Hepatocyte (in vitro differentiated cells): ENCODE data around the gene GRID2. TPM values are rescaled to one million over a fixed set of nuclear protein-coding genes. Genes with fewer than 3 reads are reported as not detected.

Experiments
- DNase-seq: peaks from one replicate; pipeline ENCODE4 v3.0.0-alpha.2; 2016; ENCODE audit warnings: low spot score
- H2AFZ ChIP-seq: fragments of 200-600 bp; sonication (generic); 2 replicates; pipeline ENCODE4 v1.6.0; 2016; ENCODE audit warnings: antibody characterized with exemption, mild to moderate bottlenecking
- H3K27ac ChIP-seq: fragments of 200-600 bp; sonication (generic); 2 replicates; pipeline ENCODE4 v1.5.1; 2016; ENCODE audit warnings: mild to moderate bottlenecking
- H3K27me3 ChIP-seq: fragments of 200-600 bp; sonication (generic); 2 replicates; pipeline ENCODE4 v1.6.1; 2016
- H3K36me3 ChIP-seq: fragments of 200-600 bp; sonication (generic); replicated peaks from 2 replicates; pipeline ENCODE4 v1.5.1; 2016; ENCODE audit warnings: low read depth; ENCODE audit not compliant: insufficient read depth
- H3K4me1 ChIP-seq: fragments of 200-600 bp; sonication (generic); 2 replicates; pipeline ENCODE4 v1.5.1; 2016; ENCODE audit warnings: mild to moderate bottlenecking, moderate library complexity; ENCODE audit not compliant: insufficient read depth
- H3K4me2 ChIP-seq: fragments of 200-600 bp; sonication (generic); 2 replicates; pipeline ENCODE4 v1.6.0; 2016
- H3K4me3 ChIP-seq: fragments of 200-600 bp; sonication (generic); 2 replicates; pipeline ENCODE4 v1.5.1; 2016; ENCODE audit warnings: mild to moderate bottlenecking
- H3K79me2 ChIP-seq: fragments of 200-600 bp; sonication (generic); 2 replicates; pipeline ENCODE4 v1.6.0; 2017; ENCODE audit warnings: mild to moderate bottlenecking
- H3K9me2 ChIP-seq: fragments of 200-600 bp; sonication (generic); replicated peaks from 2 replicates; pipeline ENCODE4 v1.6.0; 2017; ENCODE audit warnings: mild to moderate bottlenecking; ENCODE audit not compliant: insufficient read depth
- H3K9me3 ChIP-seq: fragments of 200-600 bp; sonication (generic); 2 replicates; pipeline ENCODE4 v1.5.1; 2016; ENCODE audit warnings: low read depth, mild to moderate bottlenecking
- H4K20me1 ChIP-seq: fragments of 200-600 bp; sonication (generic); 2 replicates; pipeline ENCODE4 v1.6.0; 2016; ENCODE audit warnings: mild to moderate bottlenecking; ENCODE audit not compliant: insufficient read depth, poor library complexity, severe bottlenecking
- EZH2 ChIP-seq: fragments of 200-600 bp; sonication (generic); IDR thresholded peaks from 2 replicates; pipeline ENCODE4 v1.6.1; 2016; ENCODE audit warnings: antibody characterized with exemption, mild to moderate bottlenecking, borderline replicate concordance
- EZH2phosphoT487 ChIP-seq: fragments of 200-600 bp; sonication (generic); IDR thresholded peaks from one replicate; pipeline ENCODE4 v1.6.1; 2018; ENCODE audit warnings: antibody characterized with exemption, mild to moderate bottlenecking, low read depth, moderate library complexity; ENCODE audit not compliant: unreplicated experiment, severe bottlenecking
- WGBS: methylation state at CpG from one replicate; pipeline ENCODE4 v1.1.6; 2016; ENCODE audit warnings: low lambda C conversion rate; ENCODE audit errors: missing lambda C conversion rate; 5-methylcytosine and 5-hydroxymethylcytosine counted together
- polyA plus RNA-seq: library from polyadenylated mRNA; unstranded; fragments of >200 nt; fragmentation: Nextera tagmentation; extraction: Ambion mirVana; gene quantifications from 2 replicates; pipeline ENCODE4 v1.2.1, GENCODE V29; 2016
- total RNA-seq: library from RNA; depleted of rRNA; stranded (reverse); fragments of >200 nt; gene quantifications from 2 replicates; pipeline ENCODE4 v1.2.3, GENCODE V29; 2014
- TF ChIP-seq, protein P1 (sequence below): fragments of 200-600 bp; sonication (generic); IDR thresholded peaks from 2 replicates; pipeline ENCODE4 v1.5.1; 2016; ENCODE audit warnings: antibody characterized with exemption, mild to moderate bottlenecking; ENCODE audit not compliant: poor library complexity

The GRID2 gene
- total and polyA plus RNA-seq, 2 experiments from 2014 or later, result 0.53 to 3.5 TPM

DNA sequence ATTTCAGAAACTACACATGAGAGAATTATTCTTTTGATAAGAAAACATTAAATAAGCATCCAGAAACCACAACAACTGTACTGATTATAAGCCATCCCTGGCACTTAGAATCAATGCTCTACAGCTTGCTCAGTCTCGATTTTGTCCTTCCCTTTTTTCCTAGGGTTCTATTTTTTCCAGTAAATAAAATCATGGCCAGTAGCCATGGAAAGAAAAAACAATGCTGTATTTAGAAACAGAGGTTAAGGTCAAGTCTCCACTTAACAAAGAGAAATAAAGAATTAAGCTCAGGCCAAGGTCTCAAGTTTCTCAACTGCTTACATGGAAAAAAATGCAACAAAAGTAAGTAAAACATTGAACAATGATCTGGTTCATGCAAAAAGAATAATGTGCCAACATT, 38.7 kb upstream of the GRID2 start:
- Histone ChIP-seq H4K20me1 (no peaks in the 10 kb centered on the region), H3K4me1 (no peaks in the 10 kb centered on the region), H2AFZ (no peak overlapping the region), H3K4me3 (no peak overlapping the region), H3K79me2 (no peaks in the 10 kb centered on the region), H3K27me3 (no peaks in the 10 kb centered on the region), H3K4me2 (no peak overlapping the region), H3K27ac (no peak overlapping the region), H3K9me2 (no peaks in the 10 kb centered on the region), H3K9me3 (no peaks in the 10 kb centered on the region), H3K36me3 (no peaks in the 10 kb centered on the region)
- 84% methylated on average over 1 of the region's 1 CpG for WGBS
- TF ChIP-seq EZH2phosphoT487, result no peak
- TF ChIP-seq, protein P1, sequence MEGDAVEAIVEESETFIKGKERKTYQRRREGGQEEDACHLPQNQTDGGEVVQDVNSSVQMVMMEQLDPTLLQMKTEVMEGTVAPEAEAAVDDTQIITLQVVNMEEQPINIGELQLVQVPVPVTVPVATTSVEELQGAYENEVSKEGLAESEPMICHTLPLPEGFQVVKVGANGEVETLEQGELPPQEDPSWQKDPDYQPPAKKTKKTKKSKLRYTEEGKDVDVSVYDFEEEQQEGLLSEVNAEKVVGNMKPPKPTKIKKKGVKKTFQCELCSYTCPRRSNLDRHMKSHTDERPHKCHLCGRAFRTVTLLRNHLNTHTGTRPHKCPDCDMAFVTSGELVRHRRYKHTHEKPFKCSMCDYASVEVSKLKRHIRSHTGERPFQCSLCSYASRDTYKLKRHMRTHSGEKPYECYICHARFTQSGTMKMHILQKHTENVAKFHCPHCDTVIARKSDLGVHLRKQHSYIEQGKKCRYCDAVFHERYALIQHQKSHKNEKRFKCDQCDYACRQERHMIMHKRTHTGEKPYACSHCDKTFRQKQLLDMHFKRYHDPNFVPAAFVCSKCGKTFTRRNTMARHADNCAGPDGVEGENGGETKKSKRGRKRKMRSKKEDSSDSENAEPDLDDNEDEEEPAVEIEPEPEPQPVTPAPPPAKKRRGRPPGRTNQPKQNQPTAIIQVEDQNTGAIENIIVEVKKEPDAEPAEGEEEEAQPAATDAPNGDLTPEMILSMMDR, result no peak
- TF ChIP-seq EZH2, result no peak
- no peak for DNase-seq

DNA sequence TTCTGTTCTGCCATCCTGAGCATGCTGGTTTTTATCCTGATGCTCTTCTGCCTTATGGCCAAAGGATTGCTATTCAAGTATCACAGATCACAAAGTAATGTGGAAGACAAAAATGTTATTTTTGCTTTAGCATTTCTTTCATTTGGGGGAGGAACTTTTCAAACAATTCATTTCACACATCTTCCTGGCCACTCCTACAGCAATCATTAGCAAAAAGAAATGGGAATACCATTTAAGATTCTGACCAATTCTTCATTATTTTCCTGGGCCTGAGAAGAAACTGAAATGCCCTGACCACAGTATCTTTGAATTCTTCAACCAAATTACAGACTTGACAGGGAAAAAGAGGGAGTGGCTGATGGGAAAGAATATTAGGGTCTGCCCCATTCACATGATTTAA, 38.0 kb upstream of the GRID2 start:
- H3K4me1 ChIP-seq, result no peaks in the 10 kb centered on the region
- H3K36me3 ChIP-seq, result no peaks in the 10 kb centered on the region
- no peaks in the 10 kb centered on the region for H3K9me2 ChIP-seq
- H3K27me3 ChIP-seq, result no peaks in the 10 kb centered on the region
- H3K79me2 ChIP-seq, result no peaks in the 10 kb centered on the region
- no peak for TF ChIP-seq EZH2
- no peak for TF ChIP-seq EZH2phosphoT487
- TF ChIP-seq, protein P1, result no peak
- H3K9me3 ChIP-seq, result no peaks in the 10 kb centered on the region
- DNase-seq, result no peak
- H3K4me3 ChIP-seq, result no peak overlapping the region
- H3K4me2 ChIP-seq, result no peak overlapping the region
- H4K20me1 ChIP-seq, result no peaks in the 10 kb centered on the region
- no peak overlapping the region for H2AFZ ChIP-seq
- no peak overlapping the region for H3K27ac ChIP-seq

DNA sequence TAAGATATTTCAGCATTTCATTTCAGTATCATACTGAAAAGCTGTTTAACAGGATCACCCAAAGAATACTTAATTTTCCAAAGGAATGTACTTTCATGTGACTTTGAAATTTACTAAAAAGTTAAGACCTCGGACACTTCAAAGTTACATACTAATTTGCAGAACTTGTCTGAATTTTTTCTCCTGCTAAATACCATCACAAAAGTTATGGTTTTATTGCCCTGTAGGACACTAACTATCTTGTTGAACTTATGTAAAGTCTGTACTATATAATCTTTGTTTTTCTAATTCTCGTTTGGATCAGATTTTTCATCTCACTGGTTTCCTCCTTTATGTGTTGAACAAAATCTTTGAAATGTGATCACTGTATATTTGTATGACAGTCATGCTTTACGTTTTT, 37.2 kb upstream of the GRID2 start:
- Histone ChIP-seq H3K27ac (no peak overlapping the region), H2AFZ (no peak overlapping the region), H3K4me2 (no peak overlapping the region), H3K27me3 (no peaks in the 10 kb centered on the region), H3K9me2 (no peaks in the 10 kb centered on the region), H3K4me3 (no peak overlapping the region), H3K36me3 (no peaks in the 10 kb centered on the region), H3K4me1 (no peaks in the 10 kb centered on the region), H3K79me2 (no peaks in the 10 kb centered on the region), H3K9me3 (no peaks in the 10 kb centered on the region), H4K20me1 (no peaks in the 10 kb centered on the region)
- 55% methylated on average over 3 of the region's 3 CpGs for WGBS
- no peak for TF ChIP-seq EZH2
- TF ChIP-seq, protein P1, result no peak
- TF ChIP-seq EZH2phosphoT487, result no peak
- no peak for DNase-seq

DNA sequence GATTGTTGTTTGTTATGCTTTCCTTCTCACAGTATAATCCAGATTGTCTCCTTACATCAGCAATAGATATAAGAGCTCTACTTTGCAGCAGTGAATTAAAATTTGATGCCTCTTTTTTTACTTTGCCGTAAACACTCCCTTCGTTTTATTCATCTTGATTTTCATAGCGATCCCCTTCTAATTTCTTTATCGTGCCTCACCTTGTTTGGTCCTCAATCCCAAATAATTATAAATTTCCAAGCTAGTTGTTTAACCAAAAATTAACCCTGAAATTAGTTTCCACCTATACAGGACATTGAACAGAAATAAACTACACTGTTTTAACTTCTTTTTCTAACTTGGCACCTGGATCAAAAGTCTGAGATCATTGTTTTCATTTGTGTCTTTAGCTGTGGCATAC, 35.1 kb upstream of the GRID2 start:
- Histone ChIP-seq H2AFZ (no peak overlapping the region), H3K4me2 (no peak overlapping the region), H4K20me1 (no peaks in the 10 kb centered on the region), H3K27ac (no peak overlapping the region), H3K79me2 (no peaks in the 10 kb centered on the region), H3K9me2 (no peaks in the 10 kb centered on the region), H3K4me3 (no peak overlapping the region), H3K9me3 (no peaks in the 10 kb centered on the region), H3K4me1 (no peaks in the 10 kb centered on the region), H3K36me3 (no peaks in the 10 kb centered on the region), H3K27me3 (no peaks in the 10 kb centered on the region)
- DNase-seq, result no peak
- 97% methylated on average over 4 of the region's 4 CpGs for WGBS
- TF ChIP-seq EZH2phosphoT487 (no peak), EZH2 (no peak)
- TF ChIP-seq, protein P1, result no peak
